ENCODE measurements around the gene ALDH1A1.

The ALDH1A1 gene

DNA sequence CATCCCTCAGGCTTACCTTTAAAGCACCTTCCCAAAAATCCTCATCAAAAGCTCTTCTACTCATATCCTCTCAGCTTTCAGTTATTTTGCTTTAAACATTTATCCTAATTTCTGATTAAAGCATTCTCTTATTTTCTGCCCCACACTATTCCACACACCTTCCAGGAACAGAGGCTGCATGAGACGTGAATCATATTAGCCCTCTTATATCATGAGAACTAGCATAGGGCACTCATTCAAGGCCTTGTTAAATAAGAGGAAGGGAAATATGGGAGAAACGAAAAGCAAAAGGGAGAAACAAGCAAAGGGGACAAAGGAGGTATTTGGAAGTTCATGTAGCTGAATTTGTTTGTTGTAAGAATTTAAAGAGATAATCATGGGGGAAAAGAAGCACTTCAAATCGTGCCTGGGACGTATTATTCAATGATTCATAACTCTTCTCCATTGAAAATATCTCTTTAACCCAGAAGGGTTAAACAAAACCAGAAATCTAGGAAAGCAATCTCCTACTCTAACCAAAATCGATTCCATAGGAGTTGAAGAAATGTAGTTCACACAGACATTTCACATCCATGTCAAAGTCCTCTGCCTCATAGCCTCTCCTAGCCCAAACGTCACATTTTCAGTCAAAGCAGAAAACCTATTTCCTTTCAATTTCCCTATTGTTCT, 4.1 kb downstream of the ALDH1A1 start:
- TF ChIP-seq SIN3A (IDR thresholded peaks at IDR 0.05; ENCODE audit: borderline replicate concordance, insufficient read depth, low read length) (no peak), FOXP2 (optimal IDR thresholded peaks at IDR 0.05; ENCODE audit: borderline replicate concordance, extremely low read depth, extremely low read length, insufficient read depth) (no peak)

DNA sequence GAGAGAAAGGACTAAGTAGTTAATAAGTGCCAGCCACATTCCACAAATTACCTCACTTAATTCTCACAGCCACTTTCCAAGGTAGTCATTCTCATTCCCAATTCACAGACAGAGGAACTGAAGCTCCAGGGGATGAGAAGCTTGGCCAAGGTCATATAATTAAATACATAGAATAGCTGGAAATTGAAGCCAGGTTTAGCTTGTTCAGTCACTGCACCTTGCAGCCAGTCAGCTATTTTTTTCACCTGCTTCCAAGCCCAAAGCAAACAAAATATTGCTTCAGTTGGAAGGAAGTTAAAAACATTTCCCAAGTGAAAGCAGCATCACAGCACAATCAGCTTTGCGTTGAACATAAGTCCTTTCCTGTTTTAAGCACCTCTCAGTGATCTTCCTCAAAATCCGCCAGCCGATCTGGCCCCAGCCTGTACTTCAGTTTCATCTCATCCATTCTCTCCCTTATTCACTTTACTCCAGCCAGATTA, 4.8 kb downstream of the ALDH1A1 start:
- no peak for TF ChIP-seq SIN3A (IDR thresholded peaks at IDR 0.05; ENCODE audit: borderline replicate concordance, insufficient read depth, low read length)
- TF ChIP-seq, protein P1, sequence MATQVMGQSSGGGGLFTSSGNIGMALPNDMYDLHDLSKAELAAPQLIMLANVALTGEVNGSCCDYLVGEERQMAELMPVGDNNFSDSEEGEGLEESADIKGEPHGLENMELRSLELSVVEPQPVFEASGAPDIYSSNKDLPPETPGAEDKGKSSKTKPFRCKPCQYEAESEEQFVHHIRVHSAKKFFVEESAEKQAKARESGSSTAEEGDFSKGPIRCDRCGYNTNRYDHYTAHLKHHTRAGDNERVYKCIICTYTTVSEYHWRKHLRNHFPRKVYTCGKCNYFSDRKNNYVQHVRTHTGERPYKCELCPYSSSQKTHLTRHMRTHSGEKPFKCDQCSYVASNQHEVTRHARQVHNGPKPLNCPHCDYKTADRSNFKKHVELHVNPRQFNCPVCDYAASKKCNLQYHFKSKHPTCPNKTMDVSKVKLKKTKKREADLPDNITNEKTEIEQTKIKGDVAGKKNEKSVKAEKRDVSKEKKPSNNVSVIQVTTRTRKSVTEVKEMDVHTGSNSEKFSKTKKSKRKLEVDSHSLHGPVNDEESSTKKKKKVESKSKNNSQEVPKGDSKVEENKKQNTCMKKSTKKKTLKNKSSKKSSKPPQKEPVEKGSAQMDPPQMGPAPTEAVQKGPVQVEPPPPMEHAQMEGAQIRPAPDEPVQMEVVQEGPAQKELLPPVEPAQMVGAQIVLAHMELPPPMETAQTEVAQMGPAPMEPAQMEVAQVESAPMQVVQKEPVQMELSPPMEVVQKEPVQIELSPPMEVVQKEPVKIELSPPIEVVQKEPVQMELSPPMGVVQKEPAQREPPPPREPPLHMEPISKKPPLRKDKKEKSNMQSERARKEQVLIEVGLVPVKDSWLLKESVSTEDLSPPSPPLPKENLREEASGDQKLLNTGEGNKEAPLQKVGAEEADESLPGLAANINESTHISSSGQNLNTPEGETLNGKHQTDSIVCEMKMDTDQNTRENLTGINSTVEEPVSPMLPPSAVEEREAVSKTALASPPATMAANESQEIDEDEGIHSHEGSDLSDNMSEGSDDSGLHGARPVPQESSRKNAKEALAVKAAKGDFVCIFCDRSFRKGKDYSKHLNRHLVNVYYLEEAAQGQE (IDR thresholded peaks at IDR 0.05; ENCODE audit: insufficient read depth in 1 of 2, low read depth in 2 of 2, low read length in 2 of 2) = no peak
- no peak for TF ChIP-seq POLR2AphosphoS5 (IDR thresholded peaks at IDR 0.05; ENCODE audit: low read depth, low read length)
- TF ChIP-seq FOXP2 (optimal IDR thresholded peaks at IDR 0.05; ENCODE audit: borderline replicate concordance, extremely low read depth, extremely low read length, insufficient read depth) = no peak
- TF ChIP-seq TAF1 (IDR thresholded peaks at IDR 0.05; ENCODE audit: borderline replicate concordance, insufficient read depth, low read length) = no peak

DNA sequence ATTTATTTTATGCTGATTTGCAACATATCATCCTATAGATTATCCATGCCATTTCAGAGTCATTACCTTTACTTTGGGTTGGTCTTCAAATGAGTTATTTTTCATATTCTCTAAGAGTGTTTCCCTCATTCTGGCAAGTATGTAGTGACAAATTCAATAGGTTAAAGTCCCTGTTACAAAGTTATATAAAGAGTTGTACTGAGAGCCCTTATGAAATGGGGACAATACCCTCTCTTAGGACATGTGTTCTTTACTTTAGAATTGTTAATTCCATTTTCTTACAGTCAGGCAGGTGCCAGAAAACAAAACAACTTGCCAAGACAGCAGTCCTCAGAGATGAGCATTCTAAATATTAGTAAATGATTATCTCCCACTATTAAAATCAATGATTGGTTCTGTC, 6.0 kb downstream of the ALDH1A1 start:
- TF ChIP-seq POLR2AphosphoS5 (IDR thresholded peaks at IDR 0.05; ENCODE audit: low read depth, low read length) = no peak
- TF ChIP-seq, protein P1 (IDR thresholded peaks at IDR 0.05; ENCODE audit: insufficient read depth in 1 of 2, low read depth in 2 of 2, low read length in 2 of 2) = no peak
- TF ChIP-seq SIN3A (IDR thresholded peaks at IDR 0.05; ENCODE audit: borderline replicate concordance, insufficient read depth, low read length) = no peak
- no peak for TF ChIP-seq TAF1 (IDR thresholded peaks at IDR 0.05; ENCODE audit: borderline replicate concordance, insufficient read depth, low read length)
- TF ChIP-seq FOXP2 (optimal IDR thresholded peaks at IDR 0.05; ENCODE audit: borderline replicate concordance, extremely low read depth, extremely low read length, insufficient read depth) = no peak

DNA sequence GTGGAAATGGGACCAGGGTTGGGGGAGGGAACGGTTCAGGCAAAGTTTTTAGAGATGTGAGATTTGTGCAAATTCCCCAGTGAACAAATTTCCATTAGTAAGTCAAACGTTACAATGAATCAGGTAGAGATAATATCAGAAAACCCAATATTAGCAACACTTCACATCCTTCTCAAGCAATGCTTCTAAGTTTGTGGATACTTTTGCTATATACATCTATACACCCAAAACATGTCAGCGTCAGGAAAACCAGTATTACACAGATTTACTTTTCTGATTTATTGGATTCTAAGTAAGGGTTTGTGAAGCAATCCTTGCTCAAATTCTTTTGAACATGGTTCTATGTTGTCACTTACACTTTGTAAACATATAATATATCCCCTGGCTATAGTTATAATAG, 6.5 kb downstream of the ALDH1A1 start:
- TF ChIP-seq, protein P1 (IDR thresholded peaks at IDR 0.05; ENCODE audit: insufficient read depth in 1 of 2, low read depth in 2 of 2, low read length in 2 of 2) = no peak
- TF ChIP-seq FOXP2 (optimal IDR thresholded peaks at IDR 0.05; ENCODE audit: borderline replicate concordance, extremely low read depth, extremely low read length, insufficient read depth) = no peak
- no peak for TF ChIP-seq SIN3A (IDR thresholded peaks at IDR 0.05; ENCODE audit: borderline replicate concordance, insufficient read depth, low read length)
- no peak for TF ChIP-seq POLR2AphosphoS5 (IDR thresholded peaks at IDR 0.05; ENCODE audit: low read depth, low read length)
- no peak for TF ChIP-seq TAF1 (IDR thresholded peaks at IDR 0.05; ENCODE audit: borderline replicate concordance, insufficient read depth, low read length)

DNA sequence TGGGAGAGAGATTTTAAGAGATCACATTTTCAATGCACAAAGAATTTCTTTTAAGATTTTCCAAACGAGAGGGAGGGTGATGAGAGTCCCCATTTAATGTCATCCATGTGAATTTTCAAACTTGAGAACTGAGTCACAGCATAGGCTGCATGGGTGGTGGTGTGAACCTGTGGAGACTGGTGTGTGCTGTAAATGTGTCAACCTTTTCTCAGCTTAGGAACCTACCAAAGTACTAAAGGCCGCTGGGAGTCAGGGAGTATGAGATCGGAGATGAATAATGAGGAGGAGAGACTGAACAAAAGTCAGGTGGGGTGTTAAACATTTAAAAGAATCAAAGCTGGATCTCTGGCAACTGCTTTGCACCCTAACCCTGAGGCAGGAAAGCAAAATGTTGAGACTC, 7.5 kb downstream of the ALDH1A1 start:
- TF ChIP-seq FOXP2 (optimal IDR thresholded peaks at IDR 0.05; ENCODE audit: borderline replicate concordance, extremely low read depth, extremely low read length, insufficient read depth) = no peak
- TF ChIP-seq SIN3A (IDR thresholded peaks at IDR 0.05; ENCODE audit: borderline replicate concordance, insufficient read depth, low read length) = no peak
- TF ChIP-seq, protein P1 (IDR thresholded peaks at IDR 0.05; ENCODE audit: insufficient read depth in 1 of 2, low read depth in 2 of 2, low read length in 2 of 2) = no peak
- TF ChIP-seq POLR2AphosphoS5 (IDR thresholded peaks at IDR 0.05; ENCODE audit: low read depth, low read length) = no peak
